GM19328 (cell line): ENCODE measurements around the gene ITGAV.

Experiments
- ATAC-seq: cut with Tn5 transposase; IDR thresholded peaks from one replicate; pipeline ENCODE4 v1.9.1; 2021; ENCODE audit warnings: mild to moderate bottlenecking, moderate library complexity; ENCODE audit not compliant: unreplicated experiment

ITGAV gene

DNA sequence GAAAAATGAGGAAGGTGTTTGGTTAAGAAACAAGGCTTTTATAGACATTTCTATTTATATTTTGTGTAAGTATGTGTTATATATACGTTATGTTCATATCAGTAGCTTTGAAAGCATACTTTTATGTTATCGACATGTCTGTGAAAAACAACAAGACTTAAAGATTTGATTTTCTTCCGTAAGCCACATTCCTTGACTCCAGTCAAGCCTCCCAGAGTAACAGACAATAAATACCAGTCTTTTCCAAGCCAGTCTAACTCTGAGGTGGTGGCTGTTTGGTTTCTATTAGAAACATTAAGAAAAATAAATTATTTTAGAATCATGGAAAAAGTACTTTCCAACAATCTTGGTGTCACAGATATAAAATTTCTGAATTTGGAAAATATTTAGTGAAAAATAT is 16.3 kb upstream of the ITGAV start:
- no peak for ATAC-seq

- no peak for ATAC-seq
These were observed 14.6 kb upstream of the ITGAV start for GRCh38 chr2:186575302-186575701.

DNA sequence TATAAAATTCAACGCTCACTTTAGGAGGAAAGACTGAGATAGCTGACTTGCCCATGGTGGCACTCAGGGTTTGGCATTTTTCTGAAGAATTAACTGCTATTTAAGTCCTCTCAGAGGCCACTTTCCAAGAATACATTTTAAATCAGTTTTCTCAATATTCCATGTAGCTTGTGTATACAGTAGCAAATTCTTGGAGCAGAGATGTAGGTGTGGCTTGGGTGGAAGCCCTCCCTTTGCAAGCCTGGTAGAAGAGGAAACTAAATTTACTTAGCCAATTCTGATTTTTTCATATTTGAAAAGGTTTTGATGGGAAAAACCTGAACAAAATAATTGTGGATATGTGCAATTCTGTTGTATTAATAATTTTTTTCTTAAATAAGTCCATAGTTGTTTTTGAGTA is 14.0 kb upstream of the ITGAV start:
- no peak for ATAC-seq

- no peak for ATAC-seq
These were observed 13.2 kb upstream of the ITGAV start for GRCh38 chr2:186576614-186577013.

GRCh38 chr2:186582698-186583097 is 7.2 kb upstream of the ITGAV start:
- ATAC-seq = no peak

GRCh38 chr2:186584053-186584452 is 5.8 kb upstream of the ITGAV start:
- no peak for ATAC-seq

GRCh38 chr2:186588421-186588820 is 1.4 kb upstream of the ITGAV start:
- ATAC-seq = no peak

- no peak for ATAC-seq
These were observed 780 bp upstream of the ITGAV start for GRCh38 chr2:186588940-186589611.

GRCh38 chr2:186590350-186590758 is 498 bp downstream of the ITGAV start:
- ATAC-seq = no peak

- no peak for ATAC-seq
These were observed 1.1 kb downstream of the ITGAV start for GRCh38 chr2:186590759-186591505.

DNA sequence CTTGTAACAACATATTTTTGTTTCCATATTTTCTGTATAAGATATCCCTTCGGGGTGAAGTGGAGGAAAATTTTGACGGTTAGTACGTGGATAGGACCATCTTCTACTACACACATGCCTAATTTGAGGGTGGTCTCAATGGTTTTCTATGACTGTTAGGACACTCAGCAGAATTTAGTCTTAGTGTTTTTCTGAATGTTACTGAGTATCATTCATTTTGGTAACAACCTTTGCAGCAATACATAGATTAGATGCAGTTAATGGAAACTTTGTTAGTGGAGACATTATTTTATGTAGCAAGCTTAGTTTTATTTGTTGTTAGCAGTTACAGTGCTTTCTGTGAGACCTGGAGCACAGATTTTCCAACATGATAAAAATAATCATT is 1.6 kb downstream of the ITGAV start:
- ATAC-seq = no peak

DNA sequence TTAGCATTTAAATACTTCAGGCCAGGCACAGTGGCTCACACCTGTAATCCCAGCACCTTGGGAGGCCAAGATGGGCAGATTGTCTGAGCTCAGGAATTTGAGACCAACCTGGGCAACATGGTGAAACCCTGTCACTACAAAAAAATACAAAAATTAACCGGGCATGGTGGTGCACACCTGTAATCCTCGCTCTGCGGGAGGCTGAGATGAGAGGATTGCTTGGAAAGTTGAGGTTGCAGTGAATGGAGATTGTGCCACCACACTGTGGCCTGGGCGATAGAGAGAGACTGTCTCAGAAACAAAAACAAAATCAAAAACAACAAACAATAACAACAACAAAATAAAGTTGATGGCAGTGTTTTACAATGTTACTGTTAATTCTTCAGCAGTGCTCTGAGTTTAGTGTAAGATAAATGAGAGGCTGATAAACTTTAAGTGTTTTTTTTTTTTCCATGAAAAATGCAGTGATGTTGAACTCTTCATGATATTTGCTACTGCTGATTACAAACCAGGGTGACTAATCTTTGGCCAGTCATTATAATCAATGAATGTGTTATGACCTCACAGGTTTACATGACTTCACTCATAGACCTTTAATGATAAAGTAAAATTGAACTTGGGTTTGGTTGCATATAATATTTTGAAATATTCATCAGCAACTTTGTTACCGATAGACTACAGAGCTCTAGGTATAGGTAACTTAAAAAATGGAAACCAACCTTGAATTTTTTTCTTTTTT is 2.5 kb downstream of the ITGAV start:
- ATAC-seq = no peak

GRCh38 chr2:186593523-186593922 is 3.7 kb downstream of the ITGAV start:
- no peak for ATAC-seq

DNA sequence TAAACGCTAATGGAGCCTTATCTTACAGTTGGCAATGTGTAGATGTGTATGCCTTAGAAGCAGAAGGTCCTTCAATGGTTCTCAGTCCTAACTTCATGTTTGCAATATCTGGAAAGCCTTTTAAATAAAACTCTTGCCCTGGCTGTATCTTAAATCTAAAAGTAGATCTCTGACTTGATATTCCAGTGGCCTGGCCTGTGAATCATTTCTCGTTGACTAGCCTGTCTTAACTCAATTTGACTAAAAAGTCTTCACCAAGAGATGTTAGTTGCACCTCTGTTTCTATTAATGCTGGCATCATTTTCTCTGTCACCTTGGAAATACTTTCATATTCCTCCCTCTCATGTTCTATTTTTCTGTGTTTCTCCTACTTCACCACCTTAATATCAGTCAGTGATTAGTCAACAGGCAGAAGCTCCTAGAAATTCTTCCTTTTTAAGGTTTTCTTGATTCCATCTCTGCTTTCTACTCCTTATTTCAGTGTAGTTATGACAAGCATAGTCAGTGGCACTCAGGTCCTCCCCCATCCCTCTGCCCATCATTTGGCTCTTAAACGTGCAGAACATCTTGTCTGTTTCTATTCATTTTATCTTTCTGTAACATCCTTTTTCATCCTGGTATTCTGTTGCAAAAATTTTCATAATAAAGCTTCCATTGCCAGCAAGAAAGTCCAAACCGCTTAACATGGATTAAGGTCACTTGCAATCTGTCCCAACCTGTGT is 4.3 kb downstream of the ITGAV start:
- ATAC-seq = no peak

GRCh38 chr2:186595219-186595618 is 5.4 kb downstream of the ITGAV start:
- ATAC-seq = no peak

DNA sequence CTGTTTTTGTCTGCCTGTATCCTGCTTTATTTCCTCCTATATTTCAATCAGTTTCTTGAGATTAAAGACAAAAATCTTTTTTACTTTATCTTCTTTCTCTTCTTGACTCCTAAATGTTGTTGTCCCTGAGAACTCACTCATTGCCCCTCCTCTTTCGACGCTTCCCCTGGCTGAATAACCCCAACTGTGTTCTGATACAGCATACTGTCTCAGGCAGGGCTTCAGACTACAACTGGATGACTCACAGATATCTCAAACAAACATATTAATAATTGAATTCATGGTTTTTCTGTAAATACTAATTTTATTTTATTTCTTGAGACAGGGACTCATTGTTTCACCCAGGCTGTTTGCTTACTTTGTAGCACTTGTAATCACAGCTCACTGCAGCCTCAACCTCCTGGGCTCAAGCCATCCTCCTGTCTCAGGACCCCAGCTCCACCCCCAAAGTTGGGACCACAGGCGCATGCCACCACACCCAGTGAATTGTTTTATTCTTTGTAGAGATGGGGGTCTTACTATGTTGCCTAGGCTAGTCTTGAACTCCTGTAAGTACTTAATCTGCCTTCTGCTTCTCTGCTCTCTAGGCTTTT is 9.4 kb downstream of the ITGAV start:
- ATAC-seq = no peak

DNA sequence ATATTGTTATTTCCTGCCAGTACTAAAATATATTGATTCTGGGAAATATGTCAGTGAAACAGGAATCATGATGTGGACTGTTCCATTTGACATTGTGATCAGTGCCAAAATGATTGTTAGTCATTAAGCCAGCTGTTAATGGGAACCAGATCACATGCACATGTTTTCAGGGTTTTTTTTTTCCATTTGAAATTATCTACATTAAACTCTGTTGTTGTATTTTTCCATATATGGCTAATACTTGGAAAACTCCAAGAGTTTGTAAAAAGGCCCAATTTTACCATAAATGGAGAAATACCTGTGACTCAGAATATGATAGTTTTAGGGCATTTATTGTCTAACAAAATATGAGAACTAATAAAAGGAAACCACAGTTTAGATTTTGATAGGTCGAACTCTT is 13.4 kb downstream of the ITGAV start:
- no peak for ATAC-seq

- ATAC-seq = no peak
These were observed 15.2 kb downstream of the ITGAV start for GRCh38 chr2:186605041-186605440.

DNA sequence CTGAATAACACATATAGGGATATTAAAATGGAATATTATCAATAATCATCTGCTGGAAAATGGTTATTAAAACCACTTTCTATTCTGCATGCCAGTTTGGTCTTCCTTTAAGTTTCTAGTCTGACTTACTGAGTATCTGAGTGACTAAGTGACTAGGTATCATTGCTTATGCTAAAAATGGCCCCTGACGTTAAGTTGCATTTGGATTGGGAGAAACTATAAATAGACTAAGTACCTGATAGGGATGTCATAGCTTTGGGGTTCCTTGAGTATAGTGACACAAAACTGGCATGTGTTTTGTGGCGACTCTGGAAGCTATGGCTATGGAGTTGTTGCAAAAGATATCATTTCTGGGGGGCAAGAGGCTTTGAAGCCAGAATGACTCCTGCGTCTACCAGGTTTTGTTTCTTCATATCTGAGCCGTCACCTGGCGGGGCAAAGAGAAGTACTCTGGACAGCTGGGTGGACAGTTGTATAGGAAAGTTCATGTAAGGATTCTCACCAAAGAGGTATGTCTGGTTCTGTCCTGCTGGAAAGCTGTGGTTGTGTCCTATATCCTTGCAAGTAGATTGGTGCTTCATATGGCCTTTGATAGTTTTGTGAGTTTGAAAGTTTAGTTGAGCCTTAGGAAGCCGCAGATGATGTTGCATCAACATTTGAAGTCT is 17.9 kb downstream of the ITGAV start:
- ATAC-seq = no peak

DNA sequence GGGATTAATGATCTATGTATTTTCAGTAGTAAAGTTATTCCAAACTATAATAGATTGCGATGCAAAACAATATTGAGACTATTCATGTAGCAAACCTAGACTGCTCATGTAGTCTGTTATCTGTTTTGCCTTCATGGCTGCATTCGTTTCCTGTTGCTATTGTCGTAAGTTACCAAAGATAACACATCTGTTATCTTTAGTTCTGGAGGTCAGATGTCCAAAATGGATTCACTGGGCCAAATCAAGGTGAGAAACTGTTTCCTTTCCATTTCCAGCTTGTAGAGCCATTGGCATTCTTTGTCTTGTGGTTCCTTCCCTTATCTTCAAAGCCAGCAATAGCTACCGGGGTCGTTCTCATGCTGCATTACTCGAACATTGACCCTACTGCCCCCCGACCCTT is 20.9 kb downstream of the ITGAV start:
- ATAC-seq = no peak
